ENCODE results near the gene OR8I2. TPM values are rescaled to one million over a fixed set of nuclear protein-coding genes. Genes with fewer than 3 reads are reported as not detected.
A peak's percentile ranks its signal among the peaks of the same experiment; 100 is the strongest.
"Not testable (repeated sequence)": the region's sequence is repeated elsewhere in the genome, so short reads cannot be mapped to it uniquely, and the experiment has no call there.

OR8I2 gene
- not detected for total RNA-seq
- not detected for polyA plus RNA-seq

DNA sequence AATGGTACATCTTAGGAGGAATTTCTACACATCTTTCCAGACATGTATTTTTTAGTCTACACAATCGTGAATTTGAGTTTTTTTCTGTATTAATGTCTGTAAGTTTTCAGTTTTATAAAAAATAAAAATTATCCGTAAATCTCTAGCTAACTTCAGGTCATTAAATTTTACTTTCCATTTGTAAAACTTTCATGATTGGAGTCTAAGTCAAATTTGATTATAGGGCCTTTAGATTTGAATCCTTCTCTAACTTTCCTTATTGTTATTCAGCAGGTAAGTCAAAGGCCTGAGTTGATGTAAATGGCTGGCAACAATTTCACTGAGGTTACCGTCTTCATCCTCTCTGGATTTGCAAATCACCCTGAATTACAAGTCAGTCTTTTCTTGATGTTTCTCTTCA lies at the start of gene OR8I2:
Gene OR8I2, plus strand, starts transcription at position 301 of the 400 bp plus-strand sequence. Its CDS starts 0 bp downstream, at position 301.
- Histone ChIP-seq H3K4me3 (no peak within 1 kb of the TSS), H3K27ac (no peak within 1 kb of the TSS), H3K36me3 (no peaks in the 10 kb centered on the region), H3K27me3 (no peaks in the 10 kb centered on the region), H3K4me1 (no peaks in the 10 kb centered on the region), H3K9me3 (no peaks in the 10 kb centered on the region)
- ATAC-seq (no peak), DNase-seq (no peak), FAIRE-seq (no peak)
- intact Hi-C loops (cut with DNase I) = no loop called here
- TF ChIP-seq, protein P1, sequence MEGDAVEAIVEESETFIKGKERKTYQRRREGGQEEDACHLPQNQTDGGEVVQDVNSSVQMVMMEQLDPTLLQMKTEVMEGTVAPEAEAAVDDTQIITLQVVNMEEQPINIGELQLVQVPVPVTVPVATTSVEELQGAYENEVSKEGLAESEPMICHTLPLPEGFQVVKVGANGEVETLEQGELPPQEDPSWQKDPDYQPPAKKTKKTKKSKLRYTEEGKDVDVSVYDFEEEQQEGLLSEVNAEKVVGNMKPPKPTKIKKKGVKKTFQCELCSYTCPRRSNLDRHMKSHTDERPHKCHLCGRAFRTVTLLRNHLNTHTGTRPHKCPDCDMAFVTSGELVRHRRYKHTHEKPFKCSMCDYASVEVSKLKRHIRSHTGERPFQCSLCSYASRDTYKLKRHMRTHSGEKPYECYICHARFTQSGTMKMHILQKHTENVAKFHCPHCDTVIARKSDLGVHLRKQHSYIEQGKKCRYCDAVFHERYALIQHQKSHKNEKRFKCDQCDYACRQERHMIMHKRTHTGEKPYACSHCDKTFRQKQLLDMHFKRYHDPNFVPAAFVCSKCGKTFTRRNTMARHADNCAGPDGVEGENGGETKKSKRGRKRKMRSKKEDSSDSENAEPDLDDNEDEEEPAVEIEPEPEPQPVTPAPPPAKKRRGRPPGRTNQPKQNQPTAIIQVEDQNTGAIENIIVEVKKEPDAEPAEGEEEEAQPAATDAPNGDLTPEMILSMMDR (IDR thresholded peaks at IDR 0.05) = no peak
- WGBS, 2 donors = 68 to 70% methylated on average over 3 of the region's 3 CpGs

DNA sequence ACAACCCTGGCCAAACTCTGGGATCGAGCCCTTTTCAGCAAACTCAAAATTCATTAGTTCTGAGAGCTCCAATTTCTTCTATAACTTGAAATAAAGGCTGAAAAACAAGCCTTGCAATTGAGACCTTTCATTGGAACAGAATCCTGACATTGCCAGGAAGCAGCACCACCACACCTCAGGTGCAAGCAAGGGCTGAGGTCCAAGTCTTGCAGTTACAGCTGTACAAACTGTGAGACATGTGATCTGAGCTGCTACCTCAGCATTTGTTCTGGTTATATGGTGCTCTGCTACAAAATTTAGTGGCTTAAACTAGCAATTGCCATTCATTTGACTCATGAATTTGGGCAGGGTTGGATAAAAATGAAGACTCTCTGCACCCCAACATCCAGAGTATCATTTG lies 47.6 kb upstream of the OR8I2 start:
- ATAC-seq (peak in 1 of 4 donors; percentile 75), DNase-seq (peak in 2 of 6 donors; percentile 42 to 54), FAIRE-seq (no peak)
- Histone ChIP-seq H3K36me3 (no peaks in the 10 kb centered on the region), H3K9me3 (no peaks in the 10 kb centered on the region), H3K4me3 (no peak overlapping the region), H3K4me1 (no peaks in the 10 kb centered on the region), H3K27me3 (no peaks in the 10 kb centered on the region), H3K27ac (no peak overlapping the region)
- intact Hi-C loops (cut with DNase I) = no loop called here
- WGBS, 2 donors = 69 to 71% methylated on average over 1 of the region's 1 CpG
- TF ChIP-seq, protein P1 (IDR thresholded peaks at IDR 0.05) = no peak

GRCh38 chr11:56048480-56048879 lies 44.6 kb upstream of the OR8I2 start:
- H3K9me3 ChIP-seq = no peaks in the 10 kb centered on the region
- no peak overlapping the region for H3K27ac ChIP-seq
- no peak for FAIRE-seq
- no peaks in the 10 kb centered on the region for H3K36me3 ChIP-seq
- ATAC-seq = no peak
- H3K4me1 ChIP-seq = no peaks in the 10 kb centered on the region
- TF ChIP-seq, protein P1 (IDR thresholded peaks at IDR 0.05) = no peak
- 65 to 70% methylated on average over 4 of the region's 4 CpGs for WGBS, 2 donors
- no peak overlapping the region for H3K4me3 ChIP-seq
- intact Hi-C loops (cut with DNase I) = no loop called here
- no peak for DNase-seq
- H3K27me3 ChIP-seq = no peaks in the 10 kb centered on the region

DNA sequence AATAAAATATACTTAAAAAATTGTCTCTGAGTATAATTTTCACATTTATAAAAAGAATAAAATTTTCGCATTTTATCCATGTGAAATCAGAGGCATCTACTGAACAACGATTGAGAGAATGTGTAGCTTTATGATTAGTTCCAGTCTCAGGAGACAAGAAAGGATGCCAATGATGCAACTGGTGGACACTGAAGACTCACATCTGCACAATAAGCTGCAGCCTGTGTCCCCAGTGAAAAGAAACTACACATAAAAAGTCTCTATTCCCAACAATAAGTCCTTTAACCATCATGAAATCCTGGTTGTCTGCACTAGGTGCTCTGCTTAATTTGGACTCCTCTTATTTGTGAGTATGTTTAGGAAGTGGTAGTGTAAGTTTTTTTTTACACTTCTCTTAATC lies 43.6 kb upstream of the OR8I2 start:
- WGBS, 2 donors = 55 to 72% methylated on average over 2 of the region's 2 CpGs
- FAIRE-seq = no peak
- no peak overlapping the region for H3K4me3 ChIP-seq
- H3K4me1 ChIP-seq = no peaks in the 10 kb centered on the region
- no peaks in the 10 kb centered on the region for H3K27me3 ChIP-seq
- H3K36me3 ChIP-seq = no peaks in the 10 kb centered on the region
- no peak for ATAC-seq
- DNase-seq = no peak
- intact Hi-C loops (cut with DNase I) = no loop called here
- H3K9me3 ChIP-seq = no peaks in the 10 kb centered on the region
- TF ChIP-seq, protein P1 (IDR thresholded peaks at IDR 0.05) = no peak
- no peak overlapping the region for H3K27ac ChIP-seq

DNA sequence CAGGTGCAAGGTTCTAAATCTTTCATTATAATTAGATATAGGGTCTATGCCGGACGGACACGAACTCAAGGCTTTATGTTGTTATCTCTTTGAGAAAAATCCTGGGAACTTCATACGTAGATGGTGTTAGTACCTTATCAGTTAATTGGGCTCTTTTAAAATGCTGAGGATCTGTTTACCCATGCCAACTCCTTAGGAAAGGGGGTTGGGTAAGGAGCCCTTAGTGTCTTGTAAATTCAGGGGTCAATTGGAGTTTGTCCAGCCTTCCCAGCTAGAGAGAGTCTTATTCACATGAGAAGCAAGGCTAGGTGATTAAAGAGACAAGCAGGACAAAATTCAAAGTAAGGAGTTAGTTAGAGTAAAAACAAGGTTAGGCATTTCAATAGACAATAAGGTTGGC lies 36.7 kb upstream of the OR8I2 start:
- FAIRE-seq; intact Hi-C loops (cut with DNase I); H3K4me3 ChIP-seq; H3K9me3 ChIP-seq; H3K27me3 ChIP-seq; ATAC-seq; H3K4me1 ChIP-seq; H3K36me3 ChIP-seq; H3K27ac ChIP-seq; DNase-seq: not testable (repeated sequence)
- WGBS, 2 donors = 41 to 57% methylated on average over 4 of the region's 4 CpGs

GRCh38 chr11:56057661-56058237 lies 35.4 kb upstream of the OR8I2 start:
- FAIRE-seq, ATAC-seq: not testable (repeated sequence)
- WGBS, 2 donors = 35 to 46% methylated on average over 6 to 7 of the region's 7 CpGs

DNA sequence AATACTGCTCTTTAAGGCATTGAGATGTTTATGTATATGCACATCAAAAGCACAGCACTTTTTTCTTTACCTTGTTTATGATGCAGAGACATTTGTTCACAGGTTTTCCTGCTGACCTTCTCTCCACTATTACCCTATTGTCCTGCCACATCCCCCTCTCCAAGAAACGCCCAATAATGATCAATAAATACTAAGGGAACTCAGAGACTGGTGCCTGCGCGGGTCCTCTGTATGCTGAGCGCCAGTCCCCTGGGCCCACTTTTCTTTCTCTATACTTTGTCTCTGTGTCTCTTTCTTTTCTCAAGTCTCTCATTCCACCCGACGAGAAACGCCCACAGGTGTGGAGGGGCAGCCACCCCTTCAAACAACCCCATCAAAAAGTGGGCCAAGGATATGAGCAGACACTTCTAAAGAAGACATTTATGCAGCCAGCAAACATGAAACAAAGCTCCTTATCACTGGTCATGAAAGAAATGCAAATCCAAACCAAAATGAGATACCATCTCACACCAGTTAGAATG lies 34.8 kb upstream of the OR8I2 start:
- 60 to 72% methylated on average over 7 of the region's 7 CpGs for WGBS, 2 donors
- DNase-seq; H3K36me3 ChIP-seq; ATAC-seq; H3K27ac ChIP-seq; H3K9me3 ChIP-seq; FAIRE-seq; H3K4me3 ChIP-seq; H3K27me3 ChIP-seq; intact Hi-C loops (cut with DNase I); H3K4me1 ChIP-seq: not testable (repeated sequence)

More at GRCh38 chr11:56057661-56058237, 35.4 kb upstream of the OR8I2 start:
- H3K9me3 ChIP-seq; H3K4me3 ChIP-seq; H3K4me1 ChIP-seq; DNase-seq; H3K27me3 ChIP-seq; H3K27ac ChIP-seq; H3K36me3 ChIP-seq; intact Hi-C loops (cut with DNase I): not testable (repeated sequence)
